Activated CD4-positive, alpha-beta T cell treated with anti-CD3 and anti-CD28 coated beads, Interleukin-2, amount 50 U/mL, for 4 hours (primary cell): ENCODE results near the gene RPL11.
A peak's percentile ranks its signal among the peaks of the same experiment; 100 is the strongest.

Source experiments
- DNase-seq, 2 experiments: peaks; one replicate each; pipeline ENCODE4 v3.0.0-alpha.2; 2020

The RPL11 gene

GRCh38 chr1:23736437-23737134 is 45.0 kb downstream of the RPL11 start:
- DNase-seq, result no peak

- no peak for DNase-seq
Measured at GRCh38 chr1:23741609-23742008, 50.0 kb downstream of the RPL11 start.

- peak in 1 of 2 experiments; percentile 22 for DNase-seq
Measured at GRCh38 chr1:23742670-23743286, 51.2 kb downstream of the RPL11 start.

- peak; percentile 63 to 67 for DNase-seq
Measured at GRCh38 chr1:23743287-23744152, 51.9 kb downstream of the RPL11 start, which contains the start of gene ELOA. ELOA (plus strand) TSS chr1:23743471; CDS start chr1:23743504, 33 bp downstream.

GRCh38 chr1:23745515-23745914 is 53.9 kb downstream of the RPL11 start:
- no peak for DNase-seq
